Measurements from ENCODE around the gene ODF2.
A peak's percentile ranks its signal among the peaks of the same experiment; 100 is the strongest.
"Not testable (repeated sequence)": the region's sequence is repeated elsewhere in the genome, so short reads cannot be mapped to it uniquely, and the experiment has no call there.

Gene ODF2

GRCh38 chr9:128455849-128456612 is at the start of gene ODF2:
Gene ODF2, plus strand, starts transcription at chr9:128456006. Its CDS starts 86 bp downstream, at chr9:128456092.
- DNase-seq (ENCODE audit: low read depth in 1 of 2, low spot score in 1 of 2) = peak; percentile 96

- DNase-seq (ENCODE audit: low read depth in 1 of 2, low spot score in 1 of 2) = no peak
These were observed 48.9 kb upstream of the ODF2 start for GRCh38 chr9:128406848-128407391.

- DNase-seq (ENCODE audit: low read depth in 1 of 2, low spot score in 1 of 2) = no peak
These were observed 46.8 kb upstream of the ODF2 start for GRCh38 chr9:128408963-128409431.

- DNase-seq (ENCODE audit: low read depth in 1 of 2, low spot score in 1 of 2) = no peak
These were observed 46.4 kb upstream of the ODF2 start for GRCh38 chr9:128409450-128409849.

GRCh38 chr9:128409978-128410377 is 45.8 kb upstream of the ODF2 start:
- DNase-seq (ENCODE audit: low read depth in 1 of 2, low spot score in 1 of 2) = no peak

- no peak for DNase-seq (ENCODE audit: low read depth in 1 of 2, low spot score in 1 of 2)
These were observed 44.3 kb upstream of the ODF2 start for GRCh38 chr9:128411364-128412119.

DNA sequence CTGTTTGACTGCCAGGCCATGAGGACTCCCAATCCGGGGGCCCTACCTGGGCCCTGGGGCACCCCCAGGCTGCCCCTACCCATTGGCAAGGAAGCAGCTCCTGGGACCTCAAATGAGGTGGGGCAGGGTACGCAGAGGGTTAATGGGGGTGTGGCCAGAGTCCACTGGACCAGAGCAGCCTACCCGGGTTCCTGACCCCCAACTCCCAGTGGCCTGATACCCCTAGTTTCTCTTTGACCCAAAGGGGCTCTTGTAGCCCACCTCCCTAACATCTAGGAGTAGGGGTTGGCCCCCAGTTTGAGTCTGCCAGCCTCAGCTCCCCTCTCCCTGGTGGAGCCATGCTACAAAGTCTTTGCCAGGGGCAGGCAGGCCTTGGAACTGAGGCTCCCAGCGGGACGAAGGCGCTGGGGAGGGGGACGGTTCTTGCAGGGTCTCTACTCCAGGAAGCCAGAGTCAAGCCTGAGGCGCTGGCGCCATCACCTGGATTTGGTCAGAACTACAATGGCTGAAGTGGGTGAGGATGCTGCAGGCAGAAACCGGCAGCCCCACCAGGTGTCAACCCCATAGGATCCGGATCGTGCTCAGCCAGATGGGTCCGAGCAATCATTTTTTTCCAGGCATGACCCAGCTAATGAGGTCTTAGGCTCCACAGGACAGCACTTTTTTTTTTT is 43.6 kb upstream of the ODF2 start:
- peak in 1 of 2 donors; percentile 27 for DNase-seq (ENCODE audit: low read depth in 1 of 2, low spot score in 1 of 2)

DNA sequence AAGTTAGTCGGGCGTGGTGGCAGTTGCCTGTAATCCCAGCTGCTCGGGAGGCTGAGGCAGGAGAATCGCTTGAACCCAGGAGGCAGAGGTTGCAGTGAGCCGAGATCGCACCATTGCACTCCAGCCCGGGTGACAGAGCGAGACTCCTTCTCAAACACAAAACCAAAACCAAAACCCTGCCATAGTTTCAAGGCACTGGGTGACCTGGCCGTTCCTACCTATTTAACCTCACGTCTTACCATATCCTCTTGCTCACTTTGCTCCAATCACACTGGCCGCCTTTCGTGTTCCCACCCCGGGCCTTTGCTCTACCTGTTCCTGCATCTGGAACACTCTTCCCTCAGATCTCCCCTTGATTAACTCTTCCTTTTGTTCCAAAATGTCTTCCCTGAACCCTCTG is 42.1 kb upstream of the ODF2 start:
- DNase-seq (ENCODE audit: low read depth in 1 of 2, low spot score in 1 of 2) = not testable (repeated sequence)

GRCh38 chr9:128414461-128414860 is 41.3 kb upstream of the ODF2 start:
- no peak for DNase-seq (ENCODE audit: low read depth in 1 of 2, low spot score in 1 of 2)

- no peak for DNase-seq (ENCODE audit: low read depth in 1 of 2, low spot score in 1 of 2)
These were observed 40.5 kb upstream of the ODF2 start for GRCh38 chr9:128415281-128415680.

GRCh38 chr9:128416014-128416413 is 39.8 kb upstream of the ODF2 start:
- no peak for DNase-seq (ENCODE audit: low read depth in 1 of 2, low spot score in 1 of 2)

- no peak for DNase-seq (ENCODE audit: low read depth in 1 of 2, low spot score in 1 of 2)
These were observed 39.3 kb upstream of the ODF2 start for GRCh38 chr9:128416432-128417019.

- DNase-seq (ENCODE audit: low read depth in 1 of 2, low spot score in 1 of 2) = no peak
These were observed 36.5 kb upstream of the ODF2 start for GRCh38 chr9:128419061-128419925.

DNA sequence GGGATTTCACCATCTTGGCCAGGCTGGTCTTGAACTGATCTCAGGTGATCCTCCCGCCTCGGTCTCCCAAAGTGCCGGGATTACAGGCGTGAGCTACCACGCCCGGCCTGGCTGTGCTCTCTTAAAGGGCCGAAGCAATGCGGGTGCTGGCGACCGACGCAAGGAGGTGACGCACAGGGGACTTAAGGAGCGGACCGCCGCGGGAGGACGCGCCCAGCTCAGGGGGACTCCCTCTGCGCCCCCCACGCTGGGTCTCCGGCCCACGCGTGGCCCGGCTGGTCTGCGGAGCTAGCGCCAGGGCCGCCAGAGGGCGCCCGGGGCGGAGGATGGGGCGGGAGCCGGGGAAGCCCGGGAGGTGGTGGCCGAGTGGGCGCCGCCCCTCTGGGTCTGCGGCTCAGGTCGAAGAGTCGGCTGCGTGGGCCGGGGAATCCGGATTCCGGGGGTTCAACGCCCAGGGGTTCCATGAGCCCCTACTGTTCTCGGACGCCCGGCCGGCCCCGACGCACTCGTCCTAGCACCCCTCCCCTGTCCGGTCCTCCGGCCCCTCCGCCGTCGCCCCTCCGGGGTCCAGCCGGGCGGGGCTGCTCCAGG is 35.7 kb upstream of the ODF2 start:
- DNase-seq (ENCODE audit: low read depth in 1 of 2, low spot score in 1 of 2) = peak; percentile 28 to 50

GRCh38 chr9:128420651-128421481 is 34.9 kb upstream of the ODF2 start, which contains the start of gene CERCAM:
Gene CERCAM, plus strand, starts transcription at chr9:128420857. Its CDS starts 21 bp downstream, at chr9:128420878.
- peak; percentile 13 to 24 for DNase-seq (ENCODE audit: low read depth in 1 of 2, low spot score in 1 of 2)

DNA sequence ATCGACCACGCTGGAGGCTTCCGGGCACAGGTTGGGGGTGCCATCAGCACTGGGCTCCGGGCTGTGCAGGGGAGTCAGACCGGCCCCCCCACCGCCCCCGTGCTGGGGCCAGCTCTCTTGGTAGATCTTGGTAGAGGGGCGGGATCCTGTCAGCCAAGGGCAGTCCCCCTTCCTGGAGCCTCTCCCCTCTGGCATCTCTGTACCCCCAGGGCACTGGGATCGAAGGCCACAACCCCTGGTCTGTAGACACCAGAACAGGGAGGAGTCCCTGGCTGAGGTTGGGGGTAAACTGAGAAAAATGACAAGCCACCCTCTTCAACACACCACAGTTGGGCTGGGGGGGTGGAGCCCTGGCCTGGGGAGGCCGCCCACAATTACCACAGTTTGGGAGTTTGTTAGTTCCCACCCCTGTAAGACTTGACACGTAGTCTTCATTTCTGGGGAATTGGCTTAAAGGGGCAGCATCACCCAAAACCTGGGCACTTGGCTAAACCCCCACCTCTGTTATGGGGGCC is 34.3 kb upstream of the ODF2 start:
- DNase-seq (ENCODE audit: low read depth in 1 of 2, low spot score in 1 of 2) = no peak

GRCh38 chr9:128422022-128422782 is 33.6 kb upstream of the ODF2 start:
- not testable (repeated sequence) for DNase-seq (ENCODE audit: low read depth in 1 of 2, low spot score in 1 of 2)

DNA sequence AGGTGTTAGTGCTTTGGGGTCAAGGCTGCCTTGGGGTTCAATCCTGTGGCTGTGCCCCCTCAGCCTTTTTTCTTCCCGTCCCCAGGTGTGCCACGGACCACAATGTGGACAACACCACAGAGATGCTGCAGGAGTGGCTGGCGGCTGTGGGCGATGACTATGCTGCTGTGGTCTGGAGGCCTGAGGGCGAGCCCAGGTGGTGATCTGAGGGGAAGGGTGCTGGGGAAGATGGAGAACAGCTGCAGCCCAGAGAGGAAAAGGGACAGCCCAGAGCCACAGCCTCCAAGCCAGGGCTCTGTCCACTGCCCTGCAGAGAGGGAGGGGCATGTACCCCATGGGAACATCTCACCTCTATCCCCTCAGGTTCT is 33.0 kb upstream of the ODF2 start:
- no peak for DNase-seq (ENCODE audit: low read depth in 1 of 2, low spot score in 1 of 2)

Data from stimulated activated CD4-positive, alpha-beta T cell treated with anti-CD3 and anti-CD28 coated beads, Interleukin-15, amount 100 ng/mL, for 1 hour (primary cell).